G401 (cell line): ENCODE measurements around the gene PTCRA. TPM values are rescaled to one million over a fixed set of nuclear protein-coding genes. Genes with fewer than 3 reads are reported as not detected.
"Not testable (repeated sequence)": the region's sequence is repeated elsewhere in the genome, so short reads cannot be mapped to it uniquely, and the experiment has no call there.

Experiments used
- DNase-seq: peaks from one replicate; pipeline ENCODE4 v3.0.0-alpha.2; 2015; ENCODE audit warnings: low spot score
- in situ Hi-C: cut with HindIII; loops from 2 replicates; pipeline ENCODE4 v1.10.0; 2016; ENCODE audit warnings: low sequenced_read_pairs, mixed read lengths
- total RNA-seq: library from RNA; depleted of rRNA; stranded (reverse); fragments of >200 nt; shearing (Covaris generic); gene quantifications from 2 replicates; pipeline ENCODE4 v1.2.3, GENCODE V29; 2014

PTCRA gene
- total RNA-seq, 1 experiment from 2014 or later, result not detected

DNA sequence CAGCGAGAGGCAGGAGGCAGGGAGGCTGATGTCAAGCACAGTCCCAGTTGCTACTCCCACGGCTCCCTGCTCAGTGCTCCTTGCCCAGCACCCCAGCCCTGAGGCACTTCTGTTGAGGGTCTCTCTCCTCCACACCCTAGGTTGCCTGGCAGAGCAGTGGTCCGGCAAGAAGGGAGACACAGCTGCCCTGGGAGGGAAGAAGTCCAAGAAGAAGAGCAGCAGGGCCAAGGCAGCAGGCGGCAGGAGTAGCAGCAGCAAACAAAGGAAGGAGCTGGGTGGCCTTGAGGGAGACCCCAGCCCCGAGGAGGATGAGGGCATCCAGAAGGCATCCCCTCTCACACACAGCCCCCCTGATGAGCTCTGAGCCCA lies 22.6 kb downstream of the PTCRA start:
- in situ Hi-C loops, result no loop called here
- DNase-seq, result no peak

DNA sequence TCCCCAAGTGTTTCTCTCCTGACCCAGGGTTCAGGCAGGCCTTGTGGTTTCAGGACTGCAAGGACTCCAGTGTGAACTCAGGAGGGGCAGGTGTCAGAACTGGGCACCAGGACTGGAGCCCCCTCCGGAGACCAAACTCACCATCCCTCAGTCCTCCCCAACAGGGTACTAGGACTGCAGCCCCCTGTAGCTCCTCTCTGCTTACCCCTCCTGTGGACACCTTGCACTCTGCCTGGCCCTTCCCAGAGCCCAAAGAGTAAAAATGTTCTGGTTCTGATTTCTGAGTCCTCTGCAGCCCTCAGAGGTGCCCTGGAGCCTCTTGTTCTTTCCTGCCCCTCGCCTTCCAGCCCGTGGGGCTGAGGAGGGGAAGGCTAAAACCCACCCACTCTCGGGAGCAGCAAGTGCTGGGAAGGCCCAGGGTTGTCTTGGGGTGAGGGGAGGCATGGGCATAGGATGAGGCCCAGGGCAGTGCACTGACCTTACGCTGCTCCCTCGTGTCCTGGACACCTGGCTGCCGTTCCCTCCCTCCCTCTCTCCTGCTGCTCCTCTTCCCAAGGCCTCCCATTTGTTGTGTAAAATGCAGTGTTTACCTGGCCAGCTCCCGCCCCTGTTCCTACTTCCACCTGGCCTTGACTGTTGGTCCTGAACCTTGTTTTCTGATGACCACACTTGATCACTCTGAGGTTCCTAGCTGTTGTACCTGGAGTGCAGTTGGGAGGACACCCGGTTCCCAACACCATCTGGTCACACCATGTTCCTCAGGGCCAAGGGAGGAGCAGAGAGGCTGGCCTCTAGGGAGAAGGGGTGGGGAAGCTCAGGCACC lies 23.3 kb downstream of the PTCRA start:
- in situ Hi-C loops, result no loop called here
- no peak for DNase-seq

DNA sequence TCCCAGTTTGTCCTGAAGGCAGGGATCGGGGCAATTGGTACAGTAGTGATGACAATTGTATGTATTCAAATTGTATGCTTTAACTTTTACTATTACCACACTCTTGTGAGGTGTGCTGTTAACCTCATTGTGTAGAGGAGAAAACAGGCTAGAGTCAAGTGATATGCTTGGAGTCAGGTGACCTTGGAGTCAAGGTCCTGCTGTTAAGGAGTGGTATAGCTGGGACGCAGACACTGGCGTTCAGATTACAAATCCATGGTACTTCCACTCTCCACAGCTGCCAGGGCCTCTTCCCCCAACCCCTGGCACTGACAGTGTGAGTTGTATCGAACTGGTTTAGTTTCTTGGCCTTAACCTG lies 23.9 kb downstream of the PTCRA start:
- in situ Hi-C loops, result no loop called here
- no peak for DNase-seq

DNA sequence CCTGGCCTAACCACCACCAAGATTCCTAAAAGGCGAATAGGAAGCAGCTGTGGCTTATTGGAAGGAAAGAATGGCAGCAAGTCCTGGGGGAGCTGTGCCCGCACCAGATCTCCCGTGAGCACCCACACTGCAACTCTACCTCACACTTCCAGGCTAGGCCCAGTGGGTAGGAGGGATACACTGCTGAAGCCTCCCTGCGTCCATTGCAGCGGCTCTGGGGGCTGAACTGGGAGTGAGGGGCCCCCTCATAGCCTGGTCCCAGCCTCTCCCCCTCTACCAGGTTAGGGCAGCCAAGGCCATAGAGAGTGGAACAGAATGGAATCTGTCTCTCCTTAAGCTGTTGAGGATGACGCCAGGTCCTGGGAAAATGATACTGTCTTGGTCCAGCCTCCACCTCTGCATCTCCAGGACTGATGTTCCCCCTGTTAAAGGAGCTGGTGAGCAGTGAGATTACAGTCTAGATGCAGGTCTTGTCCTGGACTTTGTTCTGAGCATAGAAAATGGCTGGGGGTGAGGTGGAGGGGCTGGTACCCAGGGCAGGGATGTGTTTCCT lies 24.7 kb downstream of the PTCRA start:
- in situ Hi-C loops, result no loop called here
- no peak for DNase-seq

DNA sequence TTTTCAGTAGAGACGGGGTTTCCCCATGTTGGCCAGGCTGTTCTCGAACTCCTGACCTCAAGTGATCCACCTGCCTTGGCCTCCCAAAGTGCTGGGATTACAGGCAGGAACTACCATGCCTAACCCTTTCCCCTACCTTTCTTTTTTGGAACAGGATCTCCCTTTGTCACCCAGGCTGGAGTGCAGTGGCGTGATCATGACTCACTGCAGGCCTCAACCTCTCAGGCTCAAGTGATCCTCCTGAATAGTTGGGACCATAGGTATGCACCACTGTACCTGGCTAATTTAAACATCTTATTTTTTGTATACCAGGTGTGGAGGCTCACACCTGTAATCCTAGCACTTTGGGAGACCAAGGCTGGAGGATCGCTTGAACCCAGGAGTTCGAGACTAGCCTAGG lies 25.5 kb downstream of the PTCRA start:
- in situ Hi-C loops, DNase-seq: not testable (repeated sequence)

DNA sequence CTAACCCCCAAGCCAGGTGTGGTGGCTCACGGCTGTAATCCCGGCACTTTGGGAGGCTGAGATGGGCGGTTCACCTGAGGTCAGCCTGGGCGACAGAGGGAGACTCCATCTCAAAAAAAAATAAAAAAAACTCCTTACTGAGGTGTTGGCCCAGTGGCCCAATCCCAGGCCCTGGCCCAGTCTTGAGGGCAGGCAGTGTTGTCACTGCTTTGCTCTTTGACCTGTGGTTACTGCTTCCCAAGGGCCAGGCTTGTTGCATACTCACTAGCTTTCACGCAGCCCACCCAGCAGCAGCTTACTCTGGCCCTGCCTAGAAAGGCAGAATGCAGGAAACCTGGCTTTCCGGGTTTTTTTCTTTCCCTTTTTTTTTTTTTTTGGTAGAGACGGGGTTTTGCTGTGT lies 26.6 kb downstream of the PTCRA start:
- in situ Hi-C loops, result no loop called here
- no peak for DNase-seq

DNA sequence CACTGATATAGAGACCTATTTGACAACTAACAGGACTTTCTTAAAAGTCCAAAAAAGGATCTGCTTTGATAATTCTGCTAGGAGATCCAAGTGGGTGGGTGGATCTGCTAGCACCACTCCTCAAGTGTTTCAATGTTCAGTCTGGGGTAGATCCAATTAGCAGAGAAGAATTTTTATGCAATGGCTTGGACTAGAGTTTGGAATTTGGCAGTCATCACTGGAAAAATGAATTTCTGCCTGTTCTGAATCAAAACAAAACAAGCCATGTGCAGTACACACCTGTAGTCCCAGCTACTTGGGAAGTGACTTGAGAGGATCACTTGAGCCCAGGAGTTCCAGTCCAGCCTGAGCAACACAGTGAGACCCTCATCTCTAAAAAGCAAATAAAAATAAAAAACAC lies 32.1 kb downstream of the PTCRA start:
- in situ Hi-C loops, result no loop called here
- DNase-seq, result no peak

DNA sequence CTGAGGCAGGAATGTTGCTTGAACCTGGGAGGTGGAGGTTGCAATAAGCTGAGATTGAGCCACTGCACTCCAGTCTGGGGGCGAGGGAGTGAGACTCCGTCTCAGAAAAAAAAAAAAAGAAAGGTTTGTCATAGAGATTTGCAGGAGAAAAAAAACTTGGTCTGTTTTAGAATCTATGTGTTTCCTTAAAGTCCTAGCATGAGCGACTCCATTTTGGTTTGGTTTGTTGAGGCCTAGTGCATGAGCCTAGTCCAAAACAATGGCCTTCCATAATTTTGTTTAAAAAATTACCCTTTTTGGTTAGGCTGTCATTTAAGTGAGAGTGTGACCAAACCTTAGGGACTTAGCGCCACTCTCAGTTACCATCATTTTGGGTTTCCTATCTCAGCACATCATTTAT lies 36.5 kb downstream of the PTCRA start:
- in situ Hi-C loops, result no loop called here
- no peak for DNase-seq

DNA sequence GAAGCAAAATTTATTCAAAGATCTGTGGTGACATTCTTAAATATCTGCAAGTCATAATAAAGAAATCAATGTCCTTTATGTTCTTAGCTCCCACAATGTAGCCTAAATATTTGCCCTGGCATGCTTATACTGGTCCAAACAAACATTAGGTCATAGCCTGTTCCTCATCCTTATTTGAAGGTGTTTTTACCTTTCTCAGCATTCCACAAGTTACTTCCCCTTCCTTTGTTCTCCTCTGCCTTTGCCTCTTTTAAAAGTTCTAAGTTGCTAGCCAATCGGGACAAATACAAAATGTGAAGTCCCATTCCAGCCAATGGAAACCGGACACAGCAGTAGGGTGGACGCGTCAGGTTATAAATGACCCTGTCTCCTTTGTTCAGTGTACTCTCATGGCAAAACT lies 38.6 kb downstream of the PTCRA start:
- in situ Hi-C loops, result not testable (repeated sequence)

DNA sequence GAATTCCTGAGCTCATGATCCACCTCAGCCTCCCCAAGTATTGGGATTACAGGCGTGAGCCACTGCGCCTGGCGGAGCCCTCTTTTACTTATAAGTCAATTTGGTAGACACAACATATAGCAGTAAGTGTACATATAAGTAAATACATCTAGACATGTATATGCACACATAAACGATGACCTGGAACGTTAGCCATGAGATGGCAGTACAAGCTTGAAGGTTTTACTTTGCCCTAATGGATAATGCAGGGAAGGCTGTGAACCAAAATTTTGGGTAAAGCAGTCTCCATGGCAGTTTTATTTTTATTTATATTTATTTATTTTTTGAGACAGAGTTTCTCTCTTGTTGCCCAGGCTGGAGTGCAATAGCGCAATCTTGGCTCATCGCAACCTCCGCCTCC lies 42.3 kb downstream of the PTCRA start:
- in situ Hi-C loops, result no loop called here
- no peak for DNase-seq

More for the DNA sequence above, 38.6 kb downstream of the PTCRA start:
- DNase-seq, result not testable (repeated sequence)

DNA sequence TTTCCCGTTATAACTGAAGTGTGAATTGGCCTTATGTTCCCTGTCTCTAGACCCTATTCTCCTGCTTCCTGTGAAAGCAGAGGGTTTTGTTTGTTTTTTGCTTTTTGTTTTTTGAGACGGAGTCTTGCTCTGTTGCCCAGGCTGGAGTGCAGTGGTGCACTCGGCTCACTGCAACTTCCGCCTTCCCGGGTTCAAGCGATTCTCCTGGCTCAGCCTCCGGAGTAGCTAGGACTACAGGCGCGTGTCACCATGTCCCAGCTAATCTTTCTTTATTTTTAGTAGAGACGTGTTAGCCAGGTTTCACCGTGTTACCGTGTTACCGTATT lies 44.0 kb downstream of the PTCRA start:
- DNase-seq, result no peak
- in situ Hi-C loops, result no loop called here

DNA sequence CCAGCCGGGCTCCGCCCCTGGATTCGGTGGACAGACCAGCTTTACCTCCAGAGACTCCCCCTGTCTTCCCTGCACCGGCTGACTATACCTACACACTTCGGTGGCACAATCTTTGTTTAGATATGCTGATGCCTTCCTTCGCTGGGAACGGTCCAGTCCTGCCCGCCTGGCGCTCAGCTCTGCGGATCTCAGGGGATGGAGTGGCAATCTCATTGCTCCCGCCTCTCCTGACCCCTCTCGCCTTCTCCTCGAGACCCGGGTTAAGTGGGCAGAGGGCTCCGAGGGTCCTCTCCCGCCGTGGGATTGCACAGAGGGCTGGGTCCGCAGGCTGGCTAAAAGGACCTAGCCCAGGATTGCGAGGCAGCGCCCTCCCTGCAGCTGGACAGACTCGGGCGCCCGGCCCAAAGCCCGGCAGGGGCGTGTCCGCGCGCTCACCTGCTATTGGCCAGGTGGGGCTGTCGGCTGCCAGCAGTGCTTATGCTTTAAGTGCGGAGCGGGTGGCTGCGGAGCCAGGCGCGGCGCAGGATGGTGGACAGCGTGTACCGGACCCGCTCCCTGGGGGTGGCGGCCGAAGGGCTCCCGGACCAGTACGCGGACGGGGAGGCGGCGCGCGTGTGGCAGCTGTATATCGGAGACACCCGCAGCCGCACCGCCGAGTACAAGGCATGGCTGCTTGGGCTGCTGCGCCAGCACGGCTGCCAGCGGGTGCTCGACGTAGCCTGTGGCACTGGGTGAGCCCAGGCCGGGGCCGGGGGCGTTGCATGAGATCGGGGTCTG lies 44.6 kb downstream of the PTCRA start, which contains the start of gene GNMT:
GNMT (plus strand) TSS at position 512 of the 777 bp plus-strand sequence; CDS start at position 526, 14 bp downstream.
- DNase-seq, result peak; percentile 64
- in situ Hi-C loops, result no loop called here

DNA sequence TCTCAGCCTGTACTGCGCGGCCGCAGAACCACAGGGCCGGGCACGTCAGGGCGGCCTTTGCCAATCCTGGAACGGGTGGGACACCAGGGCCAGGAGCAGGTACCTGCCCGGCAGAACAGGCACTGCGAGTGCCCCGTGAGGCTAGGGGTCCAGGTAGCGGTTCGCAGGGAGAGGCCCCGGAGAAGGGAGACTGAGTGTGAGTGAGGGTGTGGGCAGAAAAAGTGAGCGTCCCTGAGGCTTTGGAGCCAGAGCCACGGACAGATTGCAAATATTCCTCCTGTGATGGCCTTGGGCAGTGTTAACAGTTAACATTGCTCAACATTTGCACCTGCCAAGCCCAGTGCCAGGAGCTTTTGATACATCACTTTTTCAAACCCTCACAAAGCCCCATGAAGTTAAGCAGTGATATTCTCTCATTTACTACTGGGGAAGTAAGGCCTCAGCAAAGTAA lies 45.2 kb downstream of the PTCRA start:
- in situ Hi-C loops, result no loop called here
- no peak for DNase-seq

DNA sequence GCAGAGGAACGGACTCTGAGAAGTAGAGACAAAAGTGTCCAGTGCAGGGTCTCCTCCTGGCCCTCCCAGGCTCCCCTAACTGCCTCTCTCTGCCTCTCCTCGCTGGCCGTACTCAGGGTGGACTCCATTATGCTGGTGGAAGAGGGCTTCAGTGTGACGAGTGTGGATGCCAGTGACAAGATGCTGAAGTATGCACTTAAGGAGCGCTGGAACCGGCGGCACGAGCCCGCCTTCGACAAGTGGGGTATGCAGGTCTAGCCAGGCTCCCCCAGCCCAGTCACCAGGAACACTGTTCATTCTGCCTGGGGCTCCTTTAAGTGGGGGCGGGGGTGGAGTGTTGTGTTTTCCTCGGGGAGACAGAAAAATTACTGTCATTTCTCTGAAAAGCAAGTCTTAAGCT lies 46.2 kb downstream of the PTCRA start:
- in situ Hi-C loops, result no loop called here
- DNase-seq, result no peak

DNA sequence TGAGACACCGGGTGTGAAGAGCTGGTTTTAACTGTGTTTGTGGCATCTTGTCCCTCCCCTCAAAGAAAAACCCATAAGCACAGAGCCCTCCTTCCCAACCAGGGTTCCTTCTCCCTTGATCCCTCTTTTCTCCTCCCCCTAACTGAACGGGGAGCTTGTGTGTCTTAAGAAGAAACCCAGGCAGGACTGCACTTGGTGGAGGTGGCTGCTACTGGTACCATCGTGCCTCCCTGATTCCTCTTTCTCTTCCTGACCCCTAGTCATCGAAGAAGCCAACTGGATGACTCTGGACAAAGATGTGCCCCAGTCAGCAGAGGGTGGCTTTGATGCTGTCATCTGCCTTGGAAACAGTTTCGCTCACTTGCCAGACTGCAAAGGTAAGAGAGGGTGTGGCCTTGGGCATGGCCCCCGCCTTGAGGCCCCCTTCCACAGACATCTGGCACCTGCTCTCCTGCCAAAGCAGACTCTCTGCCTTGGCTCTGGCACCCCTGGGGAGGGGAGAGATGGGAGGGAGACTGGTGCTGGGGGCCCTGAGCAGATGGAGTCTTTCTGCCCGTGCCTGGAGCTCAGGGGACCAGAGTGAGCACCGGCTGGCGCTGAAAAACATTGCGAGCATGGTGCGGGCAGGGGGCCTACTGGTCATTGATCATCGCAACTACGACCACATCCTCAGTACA lies 46.8 kb downstream of the PTCRA start:
- in situ Hi-C loops, result no loop called here
- DNase-seq, result no peak

DNA sequence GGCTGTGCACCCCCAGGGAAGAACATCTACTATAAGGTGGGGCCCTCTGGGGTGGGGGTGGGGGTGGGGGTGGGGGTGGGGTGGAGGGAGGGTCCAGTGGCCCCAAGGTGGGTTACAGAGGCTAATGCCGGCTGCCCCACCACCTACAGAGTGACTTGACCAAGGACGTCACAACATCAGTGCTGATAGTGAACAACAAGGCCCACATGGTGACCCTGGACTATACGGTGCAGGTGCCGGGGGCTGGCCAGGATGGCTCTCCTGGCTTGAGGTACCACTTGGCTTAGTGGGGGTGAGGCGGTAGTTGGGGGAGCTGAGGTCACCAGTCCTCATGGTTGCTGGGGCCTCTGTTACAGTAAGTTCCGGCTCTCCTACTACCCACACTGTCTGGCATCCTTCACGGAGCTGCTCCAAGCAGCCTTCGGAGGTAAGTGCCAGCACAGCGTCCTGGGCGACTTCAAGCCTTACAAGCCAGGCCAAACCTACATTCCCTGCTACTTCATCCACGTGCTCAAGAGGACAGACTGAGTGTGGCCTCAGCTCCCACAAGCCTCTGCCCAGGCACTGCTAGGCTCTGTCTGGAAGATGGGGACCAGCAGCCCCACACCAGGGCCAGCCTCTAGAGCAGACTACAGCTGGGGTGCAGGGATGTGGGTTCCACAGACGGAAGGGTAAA lies 47.5 kb downstream of the PTCRA start:
- in situ Hi-C loops, result no loop called here
- no peak for DNase-seq

DNA sequence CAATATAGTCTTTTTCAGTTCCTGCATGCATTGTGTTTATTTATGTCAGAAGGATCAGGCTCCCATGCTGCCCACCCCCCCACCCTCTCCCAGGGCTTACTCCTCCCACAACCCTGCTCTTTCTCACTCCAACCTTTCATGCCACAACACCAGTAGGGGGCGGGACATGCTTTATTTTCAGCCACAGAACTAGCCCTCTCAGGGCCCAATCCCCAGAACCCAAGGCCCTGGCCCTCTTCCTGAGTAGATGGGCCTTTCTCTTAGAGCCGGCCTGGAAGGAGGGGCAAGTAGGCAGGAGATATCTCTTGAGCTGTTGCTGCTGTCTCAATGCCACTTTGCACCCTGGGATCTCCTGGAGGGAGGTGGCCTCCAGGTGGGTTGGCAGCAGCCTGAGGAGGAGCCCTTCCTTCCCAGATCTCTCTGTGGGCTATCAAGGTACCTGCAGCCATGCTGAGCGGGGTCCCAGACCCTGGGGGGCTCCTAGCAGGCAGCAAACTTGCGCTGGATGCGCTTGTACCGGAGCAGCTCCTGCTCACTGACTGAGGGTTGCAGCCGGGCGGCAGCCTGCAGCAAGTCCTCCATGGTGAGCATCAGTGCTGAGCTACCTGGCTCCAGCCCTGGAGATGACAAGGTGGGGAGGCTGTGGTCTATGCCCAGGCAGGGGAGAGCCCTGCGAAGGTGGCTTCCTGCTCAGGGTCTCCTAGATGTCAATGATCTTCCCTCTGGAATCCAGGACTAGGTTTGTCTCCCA lies 48.2 kb downstream of the PTCRA start:
- in situ Hi-C loops, result no loop called here
- peak; percentile 42 for DNase-seq

DNA sequence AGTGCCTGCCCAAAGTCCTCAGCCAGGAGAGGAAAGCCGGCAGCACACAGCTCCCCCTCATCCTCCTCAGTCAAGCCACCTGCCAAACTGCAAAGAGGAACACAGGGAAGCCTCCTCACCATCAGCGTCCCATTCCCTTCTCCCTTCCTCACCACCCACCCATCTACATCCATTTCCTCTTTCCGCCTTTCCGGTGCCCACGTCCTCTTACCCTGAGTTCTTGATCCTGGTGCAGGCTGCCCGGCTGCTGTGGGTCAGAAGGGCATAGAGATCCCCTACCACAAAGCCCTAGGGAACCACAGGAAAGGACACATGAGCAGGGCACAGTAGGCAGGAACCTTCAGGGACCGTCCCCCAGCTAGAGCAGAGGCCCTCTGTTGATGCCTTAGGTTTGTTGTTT lies 50.7 kb downstream of the PTCRA start:
- DNase-seq, result no peak
- in situ Hi-C loops, result no loop called here

DNA sequence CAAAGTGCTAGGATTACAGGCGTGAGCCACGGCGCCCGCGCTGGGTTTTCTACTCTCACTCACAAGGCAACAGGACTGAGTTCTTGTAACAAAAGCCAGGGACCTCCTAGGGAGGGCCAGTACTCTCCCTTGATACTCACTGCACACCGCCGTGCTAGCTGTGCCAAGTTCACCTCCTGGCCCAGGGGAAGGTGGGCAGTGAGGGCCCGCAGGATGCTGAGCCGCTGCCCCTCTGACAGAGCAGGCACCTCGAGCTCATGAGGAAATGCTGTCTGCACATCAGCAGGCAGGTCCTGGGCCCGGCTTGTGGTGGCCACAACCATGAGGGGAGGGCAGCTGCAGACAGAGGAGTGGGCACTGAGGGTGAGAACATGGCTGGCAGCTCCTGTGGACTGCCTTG lies 51.4 kb downstream of the PTCRA start:
- no peak for DNase-seq
- in situ Hi-C loops, result no loop called here
